Stimulated activated CD8-positive, alpha-beta memory T cell treated with anti-CD3 and anti-CD28 coated beads, Interleukin-15, amount 100 ng/mL, for 24 hours (primary cell): ENCODE measurements around the gene C1orf159.
"Not testable (repeated sequence)": the region's sequence is repeated elsewhere in the genome, so short reads cannot be mapped to it uniquely, and the experiment has no call there.

Source experiments
- DNase-seq: peaks from one replicate; pipeline ENCODE4 v3.0.0-alpha.2; 2020; ENCODE audit warnings: low read depth

The C1orf159 gene

DNA sequence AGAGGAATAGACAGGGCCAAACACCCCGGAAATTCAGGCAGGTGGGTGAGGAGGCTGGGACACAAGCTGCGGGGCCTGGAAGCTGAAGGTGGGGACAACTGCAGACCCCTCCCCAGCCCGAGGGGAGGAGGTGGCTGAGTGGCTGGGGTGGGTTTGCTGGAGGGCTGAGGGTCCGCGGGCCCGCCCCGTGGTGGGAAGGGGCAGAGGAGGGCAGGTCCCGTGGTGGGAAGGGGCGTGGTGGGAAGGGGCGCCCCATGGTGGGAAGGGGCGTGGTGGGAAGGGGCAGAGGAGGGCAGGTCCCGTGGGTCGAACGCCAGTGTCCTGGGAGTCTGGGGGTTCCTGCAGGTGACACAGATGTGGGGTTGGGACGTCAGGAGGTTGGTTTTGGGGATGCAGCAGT lies 33.5 kb upstream of the C1orf159 start:
- no peak for DNase-seq

- no peak for DNase-seq
Observed at GRCh38 chr1:1148569-1148968, 32.7 kb upstream of the C1orf159 start.

GRCh38 chr1:1148061-1148460 lies 32.2 kb upstream of the C1orf159 start:
- DNase-seq, result no peak

DNA sequence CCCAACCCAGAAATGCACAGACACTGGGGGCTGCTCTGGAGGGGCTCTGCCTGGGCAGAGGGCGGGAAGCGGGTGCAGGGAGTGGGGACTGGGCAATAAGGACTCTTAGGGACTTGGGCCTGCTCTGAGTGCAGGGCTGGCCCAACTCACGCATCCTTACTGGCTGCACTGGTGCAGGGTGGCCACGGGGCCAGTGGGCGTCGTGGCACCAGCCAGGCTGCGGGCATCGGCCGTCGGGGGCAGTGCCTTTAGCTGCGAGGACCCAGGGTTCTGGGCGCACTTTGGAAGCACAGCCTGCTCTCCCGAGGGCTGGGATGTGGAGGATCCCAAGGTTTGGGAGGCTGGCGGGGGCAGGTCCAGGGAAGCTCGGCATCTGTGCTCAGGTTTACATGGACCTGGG lies 30.7 kb upstream of the C1orf159 start:
- no peak for DNase-seq

DNA sequence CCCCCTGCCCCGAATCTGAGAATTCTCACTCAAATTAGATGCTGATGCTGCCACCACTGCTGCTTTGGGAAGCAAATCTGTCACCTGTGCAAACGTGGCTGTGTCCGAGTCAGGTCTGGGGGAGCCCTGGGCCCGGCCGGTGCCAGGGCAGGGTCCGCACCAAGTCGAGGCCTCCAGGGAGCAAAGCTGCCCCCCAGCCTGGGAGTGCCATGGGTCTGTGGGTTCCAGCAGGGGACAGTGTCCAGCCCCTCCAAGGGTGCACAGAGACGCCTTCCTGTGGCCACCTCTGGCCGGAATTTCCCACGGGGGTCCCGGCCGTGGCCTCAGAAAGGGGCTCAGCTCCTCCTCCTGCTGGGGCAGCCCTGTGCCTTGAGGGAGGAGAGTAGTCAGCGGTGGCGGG lies 30.1 kb upstream of the C1orf159 start:
- no peak for DNase-seq

DNA sequence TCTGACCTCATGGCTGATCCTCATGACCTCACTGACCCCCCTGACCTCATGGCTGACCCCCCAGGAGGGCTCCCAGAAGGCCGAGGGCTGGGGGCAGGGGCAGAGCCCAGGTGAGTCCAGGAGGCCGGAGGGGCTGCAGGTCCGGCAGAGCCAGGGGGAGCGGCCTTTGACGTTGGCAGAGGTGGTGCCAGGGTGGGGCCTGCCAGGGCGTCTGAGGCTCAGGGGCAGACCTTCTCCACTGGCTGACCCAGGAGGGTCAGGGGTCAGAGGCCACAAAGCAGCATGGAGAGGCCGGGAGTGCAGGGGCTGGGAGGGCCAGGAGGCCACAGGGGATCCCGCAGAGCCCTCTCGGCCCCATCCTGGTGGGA lies 29.6 kb upstream of the C1orf159 start:
- no peak for DNase-seq

GRCh38 chr1:1144843-1145546 lies 29.1 kb upstream of the C1orf159 start:
- no peak for DNase-seq

DNA sequence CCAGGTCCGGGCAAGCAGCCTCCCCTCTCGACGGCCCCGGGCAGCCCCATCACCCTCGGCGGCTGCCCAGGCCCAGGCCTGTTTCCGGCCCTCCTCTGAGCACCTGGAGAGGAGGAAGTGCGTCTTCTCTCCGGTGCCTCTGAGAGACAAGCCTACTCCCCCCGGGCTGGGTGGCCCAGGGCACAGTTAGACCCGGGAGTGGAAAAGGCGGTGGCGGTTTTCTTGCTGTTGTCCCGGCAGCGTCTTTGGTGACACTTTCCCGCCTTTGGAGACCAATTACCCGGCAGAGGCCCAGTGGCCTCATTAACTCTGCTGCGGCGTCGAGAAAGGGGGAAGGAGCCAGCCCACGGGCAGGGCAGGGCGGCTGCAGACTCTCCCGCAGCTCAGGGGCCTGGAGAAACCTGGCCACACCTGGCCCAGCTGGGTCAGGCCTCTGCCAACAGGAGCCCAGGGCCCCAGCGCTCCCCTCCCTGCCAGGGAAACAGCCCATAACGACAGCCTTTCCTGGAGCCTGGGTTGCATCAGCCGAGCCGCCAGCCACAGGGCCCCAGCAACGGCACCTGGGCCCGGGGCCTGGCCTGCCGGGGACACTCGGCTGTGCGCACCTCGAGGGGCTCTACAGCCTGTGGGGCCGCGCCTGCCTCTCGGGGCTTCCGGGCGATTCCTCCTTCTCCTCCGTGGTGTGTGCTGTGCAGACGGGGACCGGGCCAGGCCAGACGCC lies 28.4 kb upstream of the C1orf159 start:
- DNase-seq, result no peak

DNA sequence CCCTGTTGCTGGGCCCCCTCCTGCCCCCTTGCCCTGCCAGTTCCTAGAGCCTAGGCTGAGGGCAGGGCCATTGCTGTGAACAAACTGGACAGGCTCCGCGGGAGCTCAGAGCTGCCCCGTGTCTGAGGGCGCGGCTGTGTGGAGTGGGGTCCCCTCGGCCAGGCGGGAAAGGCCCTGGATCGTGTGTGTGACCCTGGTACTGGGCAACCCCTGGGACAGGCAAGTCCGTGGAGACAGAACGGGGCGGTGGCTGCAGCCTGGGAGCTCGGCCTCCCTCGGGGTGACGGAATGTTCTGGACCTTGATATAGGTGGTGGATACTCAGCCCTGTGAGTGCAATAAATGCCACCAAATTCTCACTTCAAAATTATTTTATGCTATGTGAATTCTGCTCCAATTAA lies 27.7 kb upstream of the C1orf159 start:
- no peak for DNase-seq

DNA sequence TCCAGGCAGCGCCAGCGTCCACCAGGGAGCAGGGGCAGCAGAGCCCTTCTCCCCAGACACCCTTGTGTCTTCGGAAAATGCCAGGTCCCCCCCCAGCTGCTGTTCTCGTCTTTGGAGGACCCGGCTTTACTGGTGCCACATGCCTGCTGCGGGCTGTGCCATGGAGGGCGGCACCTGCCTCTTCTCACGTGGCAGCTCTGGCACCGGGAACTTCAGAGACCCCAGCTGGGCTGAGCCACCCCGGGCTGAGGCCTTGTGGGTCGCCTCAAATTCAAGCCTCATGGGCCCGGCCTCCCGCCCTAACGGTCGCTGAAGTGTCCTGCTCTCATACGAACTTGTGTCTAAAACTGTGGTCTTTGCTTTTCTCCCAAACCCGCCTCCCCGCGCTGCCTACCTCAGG lies 27.0 kb upstream of the C1orf159 start:
- DNase-seq, result no peak

DNA sequence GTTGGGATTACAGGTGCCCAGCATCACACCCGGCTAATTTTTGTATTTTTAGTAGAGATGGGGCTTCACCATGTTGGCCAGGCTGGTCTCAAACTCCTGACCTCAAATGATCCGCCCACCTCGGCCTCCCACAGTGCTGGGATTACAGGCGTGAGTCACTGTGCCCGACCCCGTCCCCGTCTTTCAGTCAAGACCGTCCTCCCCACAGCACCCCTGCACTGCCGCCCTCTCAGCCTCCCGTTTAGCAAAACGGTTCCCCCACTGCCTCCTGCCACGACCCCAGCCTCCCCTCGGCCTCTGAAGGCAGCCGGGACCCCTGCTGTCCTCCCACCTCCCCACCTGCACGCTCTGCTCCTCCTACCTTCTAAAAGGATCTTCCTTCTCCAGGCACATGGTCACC lies 26.5 kb upstream of the C1orf159 start:
- DNase-seq, result not testable (repeated sequence)

DNA sequence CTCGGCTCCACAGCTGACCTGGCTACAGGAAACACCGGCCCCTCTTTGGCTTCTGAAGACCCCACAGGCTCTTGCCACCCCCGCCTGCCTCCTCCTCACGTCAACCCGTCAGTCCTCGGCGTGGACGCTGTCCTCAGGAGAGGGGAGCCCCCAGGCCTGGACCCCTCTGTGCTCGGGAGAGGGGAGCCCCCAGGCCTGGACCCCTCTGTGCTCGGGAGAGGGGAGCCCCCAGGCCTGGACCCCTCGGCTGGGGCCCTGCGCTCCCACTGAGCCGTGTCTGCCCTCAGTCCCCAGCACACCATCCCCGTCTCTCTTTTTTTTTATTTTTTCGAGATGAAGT lies 26.0 kb upstream of the C1orf159 start:
- no peak for DNase-seq

DNA sequence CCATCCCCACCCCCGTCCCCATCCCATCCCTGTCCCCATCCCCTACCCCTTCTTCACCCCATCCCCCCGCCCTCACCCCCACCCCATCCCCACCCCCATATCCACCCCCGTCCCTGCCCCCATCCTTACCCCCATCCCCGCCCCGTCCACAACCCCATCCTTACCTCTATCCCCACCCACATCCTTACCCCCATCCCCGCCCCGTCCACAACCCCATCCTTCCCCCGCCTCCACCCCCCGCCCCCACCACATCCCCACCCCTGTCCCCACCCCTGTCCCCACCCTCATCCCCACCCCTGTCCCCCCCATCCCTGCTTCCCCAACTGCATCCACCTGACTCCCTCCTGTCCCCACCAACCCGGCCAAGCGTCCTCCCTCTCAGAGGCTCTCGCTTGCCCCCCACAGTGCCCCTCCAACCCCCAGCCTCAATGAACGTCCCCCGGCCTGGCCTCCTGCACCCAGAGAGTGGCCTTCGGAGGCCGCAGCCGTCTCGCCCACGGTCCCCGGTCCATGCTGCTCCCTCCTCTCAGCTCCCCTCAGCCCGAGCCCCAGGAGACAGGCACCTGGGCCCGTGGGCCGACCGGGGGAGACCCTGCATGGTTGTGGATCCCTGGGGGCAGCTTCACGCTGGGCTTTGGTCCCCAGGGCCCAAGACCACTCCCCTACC lies 25.5 kb upstream of the C1orf159 start:
- no peak for DNase-seq

DNA sequence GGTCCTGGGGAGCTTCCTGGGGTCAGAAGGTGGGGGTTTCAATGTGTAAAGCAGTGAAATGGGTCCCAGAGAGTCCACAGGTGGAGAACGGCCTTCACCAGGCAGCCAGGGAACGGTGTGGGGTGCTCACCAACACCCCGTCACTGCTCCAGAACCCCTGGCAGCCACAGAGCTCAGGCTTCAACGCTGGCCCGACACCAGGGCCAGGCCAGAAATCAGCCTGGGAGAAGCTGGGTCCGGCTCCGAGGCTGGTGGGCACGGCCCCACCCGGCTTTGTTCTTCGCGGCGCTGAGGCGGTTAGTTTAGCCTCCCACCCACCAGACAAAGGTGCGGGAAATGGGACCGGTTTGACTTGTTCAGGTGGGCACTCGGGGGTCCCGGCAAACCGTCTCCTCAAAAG lies 24.8 kb upstream of the C1orf159 start:
- no peak for DNase-seq

- no peak for DNase-seq
Observed at GRCh38 chr1:1137256-1138045, 21.6 kb upstream of the C1orf159 start.

GRCh38 chr1:1136547-1137230 lies 20.8 kb upstream of the C1orf159 start:
- DNase-seq, result no peak

DNA sequence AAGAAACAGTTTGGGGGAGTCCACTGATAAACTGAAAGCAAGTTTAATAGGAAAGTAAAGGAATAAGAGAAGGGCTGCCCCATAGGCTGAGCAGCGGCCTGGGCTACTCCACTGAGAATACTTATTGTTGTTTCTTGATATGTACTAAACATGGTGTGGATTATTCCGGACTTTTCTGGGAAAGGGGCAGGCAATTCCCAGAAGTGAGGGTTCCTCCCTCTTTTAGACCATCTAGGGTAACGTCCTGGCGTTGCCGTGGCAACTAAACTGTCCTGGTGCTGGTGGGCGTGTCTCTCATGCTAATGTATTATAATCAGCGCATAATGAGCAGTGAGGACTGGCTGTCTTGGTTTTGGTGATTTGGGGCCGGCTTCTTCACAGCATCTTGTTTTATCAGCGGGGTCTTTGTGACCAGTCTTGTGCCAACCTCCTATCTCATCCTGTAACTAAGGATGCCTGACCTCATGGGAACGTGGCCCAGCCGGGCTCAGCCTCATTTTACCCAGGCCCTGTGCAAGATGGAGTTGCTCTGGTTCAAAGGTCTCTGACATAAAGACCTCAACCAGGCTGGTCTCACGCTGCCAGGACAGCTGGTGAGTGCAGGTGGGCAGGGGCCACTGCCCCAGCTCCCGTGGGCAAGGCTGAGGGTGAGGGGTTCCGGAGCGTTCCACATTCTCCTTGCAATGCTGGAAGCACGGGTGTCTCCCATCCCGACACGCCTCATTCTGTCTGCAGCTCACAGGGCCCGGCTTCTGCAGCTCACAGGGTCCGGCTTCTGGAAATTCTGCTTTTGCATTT lies 19.6 kb upstream of the C1orf159 start:
- no peak for DNase-seq

GRCh38 chr1:1134300-1134970 lies 18.5 kb upstream of the C1orf159 start:
- DNase-seq, result no peak

DNA sequence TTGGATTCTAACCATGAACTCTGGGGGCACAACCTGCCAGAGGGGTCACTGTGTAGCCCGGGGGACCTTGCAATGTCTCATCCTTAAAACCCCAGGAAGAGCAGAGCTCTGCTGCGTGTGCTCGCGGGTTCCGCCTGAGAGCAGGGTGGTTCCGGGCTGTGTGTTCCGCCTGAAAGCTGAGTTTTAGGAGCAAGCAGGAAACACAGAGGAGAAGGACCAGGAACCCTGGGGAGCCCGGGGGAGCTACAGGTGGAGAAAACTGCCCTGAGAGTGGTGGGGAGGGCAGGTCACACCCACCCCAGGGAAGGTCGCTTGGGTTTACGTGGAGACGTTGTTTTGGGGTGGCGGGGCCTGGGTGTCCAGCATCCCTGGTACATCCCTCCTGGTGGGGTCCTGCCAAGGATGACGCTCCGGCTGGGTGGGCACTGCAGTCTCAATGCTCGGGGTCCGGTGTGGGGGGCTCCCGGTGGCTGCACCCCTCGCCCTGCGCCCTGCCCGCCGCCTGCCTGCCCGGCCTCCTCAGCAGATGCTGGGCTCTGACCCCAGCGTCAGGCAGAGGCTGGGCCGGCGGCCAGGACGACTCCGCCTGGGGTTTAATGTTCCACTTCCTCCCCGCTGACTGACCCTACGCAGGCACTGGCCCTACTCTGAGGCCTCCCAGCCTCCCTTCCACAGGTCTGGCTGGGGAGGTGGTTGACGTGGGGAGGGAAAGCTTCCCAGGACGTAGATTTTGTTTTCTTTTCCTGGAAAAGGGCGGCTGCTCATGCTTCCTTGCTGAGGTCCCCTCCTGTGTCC lies 17.3 kb upstream of the C1orf159 start:
- DNase-seq, result no peak
